ENCODE data around the gene YEATS2.

DNA sequence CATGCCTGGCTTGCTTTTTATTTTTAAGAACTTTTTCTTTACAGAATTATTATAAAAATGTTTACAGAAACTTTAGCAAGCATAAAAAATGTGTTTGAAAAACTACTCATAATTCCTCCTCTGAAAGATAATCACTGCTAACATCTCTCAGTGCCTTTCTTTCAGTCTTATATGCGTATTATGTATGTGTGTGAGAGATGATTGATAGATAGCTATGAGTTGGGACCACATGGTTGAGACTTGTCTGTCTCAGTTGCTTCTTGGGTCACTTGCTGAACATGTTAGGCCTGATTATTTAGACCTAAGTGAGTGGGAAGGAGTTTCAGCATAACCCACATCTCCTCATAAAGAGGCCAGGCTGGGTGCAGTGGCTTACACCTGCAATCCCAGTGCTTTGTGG is 116.6 kb downstream of the YEATS2 start:
- TF ChIP-seq MAZ (IDR thresholded peaks at IDR 0.05; ENCODE audit: borderline replicate concordance, low read depth, low read length) (no peak), CHD1 (IDR thresholded peaks at IDR 0.05; ENCODE audit: low read depth, low read length) (no peak), POLR2A (IDR thresholded peaks at IDR 0.05; ENCODE audit: low read depth, low read length) (no peak), CEBPB (IDR thresholded peaks at IDR 0.05; ENCODE audit: low read depth, low read length) (no peak), RAD21 (IDR thresholded peaks at IDR 0.05; ENCODE audit: low read length) (no peak), RCOR1 (IDR thresholded peaks at IDR 0.05; ENCODE audit: insufficient replicate concordance, low read length) (no peak)
- TF ChIP-seq, protein P1, sequence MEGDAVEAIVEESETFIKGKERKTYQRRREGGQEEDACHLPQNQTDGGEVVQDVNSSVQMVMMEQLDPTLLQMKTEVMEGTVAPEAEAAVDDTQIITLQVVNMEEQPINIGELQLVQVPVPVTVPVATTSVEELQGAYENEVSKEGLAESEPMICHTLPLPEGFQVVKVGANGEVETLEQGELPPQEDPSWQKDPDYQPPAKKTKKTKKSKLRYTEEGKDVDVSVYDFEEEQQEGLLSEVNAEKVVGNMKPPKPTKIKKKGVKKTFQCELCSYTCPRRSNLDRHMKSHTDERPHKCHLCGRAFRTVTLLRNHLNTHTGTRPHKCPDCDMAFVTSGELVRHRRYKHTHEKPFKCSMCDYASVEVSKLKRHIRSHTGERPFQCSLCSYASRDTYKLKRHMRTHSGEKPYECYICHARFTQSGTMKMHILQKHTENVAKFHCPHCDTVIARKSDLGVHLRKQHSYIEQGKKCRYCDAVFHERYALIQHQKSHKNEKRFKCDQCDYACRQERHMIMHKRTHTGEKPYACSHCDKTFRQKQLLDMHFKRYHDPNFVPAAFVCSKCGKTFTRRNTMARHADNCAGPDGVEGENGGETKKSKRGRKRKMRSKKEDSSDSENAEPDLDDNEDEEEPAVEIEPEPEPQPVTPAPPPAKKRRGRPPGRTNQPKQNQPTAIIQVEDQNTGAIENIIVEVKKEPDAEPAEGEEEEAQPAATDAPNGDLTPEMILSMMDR (conservative IDR thresholded peaks at IDR 0.05; ENCODE audit: low read depth, low read length) = no peak
- TF ChIP-seq, protein P2, sequence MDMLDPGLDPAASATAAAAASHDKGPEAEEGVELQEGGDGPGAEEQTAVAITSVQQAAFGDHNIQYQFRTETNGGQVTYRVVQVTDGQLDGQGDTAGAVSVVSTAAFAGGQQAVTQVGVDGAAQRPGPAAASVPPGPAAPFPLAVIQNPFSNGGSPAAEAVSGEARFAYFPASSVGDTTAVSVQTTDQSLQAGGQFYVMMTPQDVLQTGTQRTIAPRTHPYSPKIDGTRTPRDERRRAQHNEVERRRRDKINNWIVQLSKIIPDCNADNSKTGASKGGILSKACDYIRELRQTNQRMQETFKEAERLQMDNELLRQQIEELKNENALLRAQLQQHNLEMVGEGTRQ (IDR thresholded peaks at IDR 0.05; ENCODE audit: low read depth, low read length) = no peak

Data from IMR-90 (cell line).